ENCODE results near the gene RGL1.

RGL1 gene

DNA sequence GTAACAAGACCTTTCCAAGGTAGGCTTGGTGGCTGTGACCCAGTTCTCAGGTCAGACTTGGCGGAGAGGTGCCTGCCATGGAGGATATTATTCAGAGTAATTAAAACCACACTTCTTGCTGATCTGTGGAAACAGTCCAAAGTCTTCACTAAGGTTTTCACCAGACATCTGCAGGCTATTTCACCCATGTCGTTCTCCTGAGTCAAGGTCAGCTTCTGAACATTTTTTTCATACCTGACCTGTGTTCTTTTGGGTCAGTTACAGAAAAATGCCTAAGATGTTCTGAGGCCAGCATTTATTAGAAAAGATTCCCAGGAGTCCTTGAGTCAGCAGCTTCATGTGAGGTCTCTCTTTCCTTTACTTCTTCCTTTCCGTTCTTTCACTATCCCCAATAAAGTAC, 54.9 kb downstream of the RGL1 start:
- Histone ChIP-seq H3K4me3 (ENCODE audit: low read depth, low read length, poor library complexity, severe bottlenecking) (no peak overlapping the region), H3K4me1 (ENCODE audit: insufficient read depth, low read length, severe bottlenecking) (no peaks in the 10 kb centered on the region), H4K20me1 (ENCODE audit: insufficient read depth, low read length) (no peaks in the 10 kb centered on the region), H3K9me3 (ENCODE audit: low read length) (no peaks in the 10 kb centered on the region), H3K36me3 (ENCODE audit: insufficient read depth, low read length) (no peaks in the 10 kb centered on the region), H3K79me2 (ENCODE audit: insufficient read depth, low read length) (no peaks in the 10 kb centered on the region), H3K9ac (ENCODE audit: low read length) (no peak overlapping the region), H2AFZ (ENCODE audit: low read length) (no peak overlapping the region), H3K27ac (ENCODE audit: low read depth, low read length, poor library complexity, severe bottlenecking) (no peak overlapping the region), H3K9me2 (ENCODE audit: low read depth, low read length) (no peaks in the 10 kb centered on the region), H3K4me2 (ENCODE audit: low read length) (no peak overlapping the region), H3K27me3 (ENCODE audit: insufficient read depth, low read length) (peaks cover 4% of the 10 kb centered on the region; the same call in 1 of the 2 replicates), H3F3A (ENCODE audit: insufficient read depth, low read length) (no peaks in the 10 kb centered on the region)
- TF ChIP-seq, protein P1, sequence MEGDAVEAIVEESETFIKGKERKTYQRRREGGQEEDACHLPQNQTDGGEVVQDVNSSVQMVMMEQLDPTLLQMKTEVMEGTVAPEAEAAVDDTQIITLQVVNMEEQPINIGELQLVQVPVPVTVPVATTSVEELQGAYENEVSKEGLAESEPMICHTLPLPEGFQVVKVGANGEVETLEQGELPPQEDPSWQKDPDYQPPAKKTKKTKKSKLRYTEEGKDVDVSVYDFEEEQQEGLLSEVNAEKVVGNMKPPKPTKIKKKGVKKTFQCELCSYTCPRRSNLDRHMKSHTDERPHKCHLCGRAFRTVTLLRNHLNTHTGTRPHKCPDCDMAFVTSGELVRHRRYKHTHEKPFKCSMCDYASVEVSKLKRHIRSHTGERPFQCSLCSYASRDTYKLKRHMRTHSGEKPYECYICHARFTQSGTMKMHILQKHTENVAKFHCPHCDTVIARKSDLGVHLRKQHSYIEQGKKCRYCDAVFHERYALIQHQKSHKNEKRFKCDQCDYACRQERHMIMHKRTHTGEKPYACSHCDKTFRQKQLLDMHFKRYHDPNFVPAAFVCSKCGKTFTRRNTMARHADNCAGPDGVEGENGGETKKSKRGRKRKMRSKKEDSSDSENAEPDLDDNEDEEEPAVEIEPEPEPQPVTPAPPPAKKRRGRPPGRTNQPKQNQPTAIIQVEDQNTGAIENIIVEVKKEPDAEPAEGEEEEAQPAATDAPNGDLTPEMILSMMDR (IDR thresholded peaks at IDR 0.05; ENCODE audit: low read length) = no peak
- TF ChIP-seq EZH2 (IDR thresholded peaks at IDR 0.05; ENCODE audit: borderline replicate concordance, low read length) = no peak

DNA sequence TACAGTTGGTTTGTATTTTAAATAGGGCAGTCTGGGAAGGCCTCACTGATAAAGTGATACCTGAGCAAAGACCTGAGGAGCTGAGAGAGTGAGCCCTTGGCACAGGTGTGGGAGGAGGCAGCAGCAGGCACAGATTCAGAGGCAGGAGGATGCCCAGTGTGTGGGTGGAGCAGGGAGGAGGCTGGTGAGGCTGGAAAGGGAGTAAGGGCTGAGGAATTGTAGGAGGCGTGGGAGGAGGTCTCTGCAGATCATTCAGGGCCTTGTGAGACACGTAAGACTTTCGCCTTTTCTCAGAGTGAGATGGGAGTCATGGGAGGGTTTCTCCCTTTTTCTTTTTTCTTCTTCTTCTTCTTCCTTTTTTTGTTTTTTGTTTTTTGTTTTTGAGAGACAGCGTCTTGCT, 58.0 kb downstream of the RGL1 start:
- H3K4me1 ChIP-seq (ENCODE audit: insufficient read depth, low read length, severe bottlenecking) = no peaks in the 10 kb centered on the region
- no peaks in the 10 kb centered on the region for H3K9me3 ChIP-seq (ENCODE audit: low read length)
- H3K4me3 ChIP-seq (ENCODE audit: low read depth, low read length, poor library complexity, severe bottlenecking) = no peak overlapping the region
- H3K79me2 ChIP-seq (ENCODE audit: insufficient read depth, low read length) = no peaks in the 10 kb centered on the region
- H2AFZ ChIP-seq (ENCODE audit: low read length) = no peak overlapping the region
- H3F3A ChIP-seq (ENCODE audit: insufficient read depth, low read length) = no peaks in the 10 kb centered on the region
- peaks cover 2% of the 10 kb centered on the region; the same call in 1 of the 2 replicates for H3K27me3 ChIP-seq (ENCODE audit: insufficient read depth, low read length)
- H3K4me2 ChIP-seq (ENCODE audit: low read length) = no peak overlapping the region
- no peak for TF ChIP-seq EZH2 (IDR thresholded peaks at IDR 0.05; ENCODE audit: borderline replicate concordance, low read length)
- TF ChIP-seq, protein P1 (IDR thresholded peaks at IDR 0.05; ENCODE audit: low read length) = no peak
- no peaks in the 10 kb centered on the region for H3K36me3 ChIP-seq (ENCODE audit: insufficient read depth, low read length)
- H3K9me2 ChIP-seq (ENCODE audit: low read depth, low read length) = no peaks in the 10 kb centered on the region
- H3K27ac ChIP-seq (ENCODE audit: low read depth, low read length, poor library complexity, severe bottlenecking) = no peak overlapping the region
- H4K20me1 ChIP-seq (ENCODE audit: insufficient read depth, low read length) = no peaks in the 10 kb centered on the region
- no peak overlapping the region for H3K9ac ChIP-seq (ENCODE audit: low read length)

- TF ChIP-seq, protein P1 (IDR thresholded peaks at IDR 0.05; ENCODE audit: low read length) = no peak
- TF ChIP-seq EZH2 (IDR thresholded peaks at IDR 0.05; ENCODE audit: borderline replicate concordance, low read length) = no peak
- Histone ChIP-seq H3K27ac (ENCODE audit: low read depth, low read length, poor library complexity, severe bottlenecking) (no peak overlapping the region), H4K20me1 (ENCODE audit: insufficient read depth, low read length) (no peaks in the 10 kb centered on the region), H3K27me3 (ENCODE audit: insufficient read depth, low read length) (no peaks in the 10 kb centered on the region), H3K4me2 (ENCODE audit: low read length) (no peak overlapping the region), H3K9me3 (ENCODE audit: low read length) (no peaks in the 10 kb centered on the region), H3K4me3 (ENCODE audit: low read depth, low read length, poor library complexity, severe bottlenecking) (no peak overlapping the region), H3K79me2 (ENCODE audit: insufficient read depth, low read length) (no peaks in the 10 kb centered on the region), H3K9ac (ENCODE audit: low read length) (no peak overlapping the region), H3K36me3 (ENCODE audit: insufficient read depth, low read length) (no peaks in the 10 kb centered on the region), H3F3A (ENCODE audit: insufficient read depth, low read length) (no peaks in the 10 kb centered on the region), H3K4me1 (ENCODE audit: insufficient read depth, low read length, severe bottlenecking) (no peaks in the 10 kb centered on the region), H2AFZ (ENCODE audit: low read length) (no peak overlapping the region), H3K9me2 (ENCODE audit: low read depth, low read length) (no peaks in the 10 kb centered on the region)
Measured at GRCh38 chr1:183863852-183864251, 58.9 kb downstream of the RGL1 start.
